HG03342 (cell line): ENCODE data around the gene TNFRSF8.
"Not testable (repeated sequence)": the region's sequence is repeated elsewhere in the genome, so short reads cannot be mapped to it uniquely, and the experiment has no call there.

ENCODE experiments used
- ATAC-seq: cut with Tn5 transposase; IDR thresholded peaks from one replicate; pipeline ENCODE4 v1.9.1; 2021; ENCODE audit warnings: mild to moderate bottlenecking, moderate library complexity; ENCODE audit not compliant: unreplicated experiment

The TNFRSF8 gene

GRCh38 chr1:12038356-12039163, 24.5 kb upstream of the TNFRSF8 start:
- no peak for ATAC-seq

GRCh38 chr1:12039164-12039525, 24.0 kb upstream of the TNFRSF8 start:
- no peak for ATAC-seq

DNA sequence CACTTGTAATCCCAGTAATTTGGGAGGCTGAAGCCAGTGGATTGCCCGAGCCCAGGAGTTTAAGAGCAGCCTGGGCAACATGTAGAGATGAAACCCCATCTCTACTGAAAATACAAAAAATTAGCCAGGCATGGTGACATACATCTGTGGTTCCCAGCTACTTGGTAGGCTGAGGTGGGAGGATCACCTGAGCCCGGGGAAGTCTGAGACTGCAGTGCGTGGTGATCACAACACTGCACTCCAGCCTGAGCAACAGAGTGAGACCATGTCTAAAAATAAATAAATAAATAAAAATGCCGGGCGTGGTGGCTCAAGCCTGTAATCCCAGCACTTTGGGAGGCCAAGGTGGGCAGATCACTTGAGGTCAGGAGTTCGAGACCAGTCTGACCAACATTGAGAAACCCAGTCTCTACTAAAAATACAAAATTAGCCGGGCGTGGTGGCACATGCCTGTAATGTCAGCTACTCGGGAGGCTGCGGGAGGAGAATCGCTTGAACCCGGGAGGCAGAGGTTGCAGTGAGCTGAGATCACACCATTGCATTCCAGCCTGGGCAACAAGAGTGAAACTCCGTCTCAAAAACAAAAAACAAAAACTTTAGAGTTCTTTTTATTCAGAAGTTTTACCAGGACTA, 23.2 kb upstream of the TNFRSF8 start:
- peak; percentile 34 for ATAC-seq

DNA sequence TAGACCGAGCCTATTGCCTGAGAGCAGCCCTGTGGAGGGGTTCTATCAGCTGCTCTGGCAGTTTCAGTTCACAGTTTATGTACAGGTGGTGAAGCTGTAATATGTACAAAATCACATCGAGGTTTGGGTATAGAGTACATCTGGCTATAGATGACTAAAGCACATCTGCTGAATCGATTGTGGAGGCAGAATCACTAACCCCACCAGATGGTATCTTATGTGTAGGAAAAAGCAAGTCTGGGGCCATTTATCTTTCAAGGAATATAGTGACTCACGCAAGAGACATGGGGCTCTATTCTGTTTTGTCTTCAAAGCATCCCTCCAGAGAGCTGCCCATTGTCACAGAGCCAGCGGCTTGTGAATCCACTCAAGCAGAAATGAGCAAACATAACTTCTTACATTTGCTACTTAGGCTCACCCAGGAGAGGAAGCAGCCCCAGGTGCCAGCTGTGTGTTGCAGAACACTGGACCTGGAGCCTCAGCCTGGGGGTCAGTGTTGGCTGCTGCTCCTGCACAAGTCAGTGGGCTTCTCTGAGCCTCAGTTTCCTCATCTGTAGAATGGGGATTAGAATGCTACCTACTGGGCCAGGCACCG, 22.5 kb upstream of the TNFRSF8 start:
- ATAC-seq, result peak; percentile 63

GRCh38 chr1:12044187-12044877, 18.8 kb upstream of the TNFRSF8 start:
- not testable (repeated sequence) for ATAC-seq

- no peak for ATAC-seq
Observed at GRCh38 chr1:12046749-12047119, 16.4 kb upstream of the TNFRSF8 start.

DNA sequence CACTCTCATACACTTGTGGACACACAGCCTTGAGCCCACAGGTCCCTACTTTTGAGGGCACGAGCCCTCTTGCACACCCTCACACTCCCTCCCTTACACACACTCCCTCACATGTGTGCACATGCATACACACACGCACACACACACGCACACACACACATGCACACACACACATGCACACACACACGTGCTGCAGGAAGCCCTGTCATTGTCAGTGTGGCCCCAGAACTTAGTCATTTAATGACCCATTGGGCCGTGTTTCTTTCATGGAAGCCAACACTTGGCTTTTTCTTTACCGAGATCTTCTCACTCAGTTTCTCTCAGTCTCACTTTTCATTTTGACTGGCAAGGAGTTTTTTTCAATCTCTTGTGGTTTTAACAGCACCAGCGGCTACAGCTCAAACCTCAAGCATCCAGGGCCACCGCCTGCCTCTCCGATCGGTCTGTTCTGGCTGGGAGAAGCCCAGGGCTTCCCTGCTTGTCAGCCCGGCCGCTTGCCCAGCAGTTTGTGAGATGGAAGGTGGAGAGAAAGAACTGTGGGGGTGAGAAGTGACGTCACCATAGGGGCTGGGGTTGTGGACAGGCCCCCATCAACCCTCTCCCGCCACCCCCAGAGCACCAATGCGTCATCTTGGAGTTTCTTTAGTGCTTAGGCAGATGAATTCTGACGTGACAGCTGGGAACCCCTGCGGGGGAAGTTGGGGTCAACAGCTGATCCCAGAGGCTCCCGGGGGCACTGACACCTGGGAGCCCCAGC, 15.8 kb upstream of the TNFRSF8 start:
- ATAC-seq, result peak; percentile 46

- ATAC-seq, result no peak
Observed at GRCh38 chr1:12048372-12048771, 14.7 kb upstream of the TNFRSF8 start.

- ATAC-seq, result no peak
Observed at GRCh38 chr1:12049616-12050015, 13.5 kb upstream of the TNFRSF8 start.

DNA sequence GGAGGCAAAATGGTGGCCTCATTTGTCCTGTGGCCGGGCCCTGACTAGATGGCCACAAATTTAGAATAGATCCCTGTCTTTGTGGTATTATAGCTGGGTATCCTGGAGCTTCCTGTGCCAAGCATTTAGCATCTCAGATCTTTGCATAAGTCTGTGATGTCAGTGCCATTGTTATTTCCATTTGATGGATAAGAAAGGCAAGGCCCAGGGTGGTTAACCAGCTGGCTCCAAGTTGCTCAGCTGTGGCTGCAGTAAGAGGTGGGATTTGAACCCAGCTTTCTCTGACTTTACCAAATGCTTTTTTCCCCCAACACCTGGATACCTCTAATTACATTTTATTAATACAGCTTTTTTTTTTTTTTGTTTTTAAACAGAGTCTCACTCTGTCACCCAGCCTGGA, 11.7 kb upstream of the TNFRSF8 start:
- ATAC-seq, result no peak

DNA sequence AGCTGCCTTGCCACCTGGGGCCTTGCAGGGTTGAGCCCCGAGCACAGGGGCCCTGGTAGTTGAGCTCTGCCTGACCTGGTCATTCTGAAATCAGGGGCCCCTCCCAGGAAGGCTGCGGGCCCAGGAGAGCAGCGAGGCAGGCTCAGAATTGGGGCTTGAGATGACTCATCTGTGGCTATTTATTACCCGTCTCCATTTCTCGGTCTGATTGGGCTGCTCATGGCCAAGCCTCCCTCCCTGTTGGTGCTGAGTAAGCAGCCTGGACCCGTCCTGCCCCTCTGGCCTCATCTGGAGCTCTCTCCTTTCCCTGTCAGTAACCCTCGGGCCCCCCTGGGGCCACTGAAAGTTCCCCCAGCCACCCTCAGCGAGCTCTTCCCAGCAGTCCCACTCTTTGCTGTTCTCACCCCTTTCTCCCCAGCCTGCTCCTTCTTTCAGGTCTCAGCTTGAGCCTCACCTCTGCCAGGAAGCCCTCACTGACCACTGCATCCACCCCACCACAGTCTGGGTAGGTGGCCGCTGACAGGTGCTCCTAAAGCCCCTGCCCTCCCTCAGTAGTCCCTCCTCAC, 11.0 kb upstream of the TNFRSF8 start:
- peak; percentile 70 for ATAC-seq

DNA sequence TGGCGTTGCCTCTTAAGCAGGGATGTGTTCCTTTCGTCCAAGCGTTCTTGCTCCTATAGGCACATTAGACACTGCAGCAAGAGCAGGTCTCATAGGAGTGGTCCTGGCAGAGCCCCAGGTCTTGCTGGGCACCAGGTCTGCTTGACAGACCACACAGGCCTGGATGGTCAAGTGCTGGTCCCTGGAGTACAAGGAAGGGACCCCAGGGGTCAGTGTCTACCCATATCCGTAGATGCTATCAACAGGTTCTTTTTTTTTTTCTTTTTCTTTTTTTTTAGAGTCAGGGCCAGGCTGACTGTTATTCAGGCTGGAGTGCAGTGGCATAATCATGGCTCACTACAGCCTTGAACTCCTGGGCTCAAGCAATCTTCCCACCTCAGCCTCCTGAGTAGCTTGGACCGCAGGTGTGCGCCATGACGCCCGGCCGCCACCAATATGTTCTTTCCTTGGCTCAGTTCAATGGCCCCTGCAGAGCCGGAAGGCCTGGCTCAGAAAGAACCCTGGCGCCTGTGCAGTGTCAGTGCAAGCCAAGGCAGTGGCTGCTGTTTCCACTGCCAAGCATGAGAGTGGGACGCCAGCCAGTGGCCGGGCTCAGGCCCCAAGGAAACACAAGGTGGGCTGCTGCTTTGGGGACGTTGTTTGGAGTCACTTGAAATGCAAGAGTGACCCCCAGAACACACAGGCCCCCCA, 10.0 kb upstream of the TNFRSF8 start:
- ATAC-seq, result no peak

GRCh38 chr1:12053752-12054548, 9.2 kb upstream of the TNFRSF8 start:
- no peak for ATAC-seq

DNA sequence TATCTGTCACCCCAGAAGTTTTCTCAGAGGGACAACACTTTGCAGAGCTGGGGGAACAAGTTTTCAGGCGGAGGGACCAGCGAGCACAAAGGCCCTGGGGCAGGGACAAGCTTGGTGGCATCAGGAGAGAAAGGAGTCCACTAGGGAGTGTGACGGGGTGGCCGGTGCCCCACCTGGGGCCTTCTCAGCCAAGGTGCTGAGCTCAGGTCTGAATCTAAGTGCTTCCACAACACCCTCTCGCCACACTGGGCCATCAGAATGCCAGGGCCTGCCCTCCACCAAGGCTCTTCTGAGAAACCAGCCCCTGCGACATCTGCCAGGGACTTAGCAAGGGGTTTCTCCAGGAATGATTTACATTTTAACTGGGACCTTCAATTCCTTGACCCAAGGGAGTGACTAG, 7.8 kb upstream of the TNFRSF8 start:
- ATAC-seq, result no peak

DNA sequence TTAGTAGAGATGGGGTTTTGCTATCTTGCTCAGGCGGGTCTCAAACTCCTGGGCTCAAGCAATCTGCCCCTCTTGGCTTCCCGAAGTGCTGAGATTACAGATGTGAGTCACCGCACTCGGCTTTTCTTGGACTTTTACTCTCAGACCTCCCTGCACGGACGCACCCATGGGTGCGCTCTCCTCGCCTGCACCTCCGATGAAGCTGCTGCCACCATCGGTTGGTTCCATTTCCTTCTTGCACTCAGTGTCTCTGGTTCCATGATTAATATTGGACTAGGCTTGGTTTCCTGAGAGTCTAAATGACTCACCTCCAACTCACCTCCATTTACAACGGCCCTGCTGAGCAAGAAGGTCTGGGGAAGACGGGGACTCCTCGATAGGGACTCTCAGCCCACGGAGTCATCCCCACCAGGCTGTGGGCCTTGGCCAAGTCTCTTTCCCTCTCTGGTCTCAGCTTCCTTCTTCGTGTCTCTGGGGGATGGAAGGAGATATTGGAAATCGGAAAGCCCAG, 6.7 kb upstream of the TNFRSF8 start:
- ATAC-seq, result no peak

GRCh38 chr1:12057382-12057781, 5.7 kb upstream of the TNFRSF8 start:
- ATAC-seq, result no peak

DNA sequence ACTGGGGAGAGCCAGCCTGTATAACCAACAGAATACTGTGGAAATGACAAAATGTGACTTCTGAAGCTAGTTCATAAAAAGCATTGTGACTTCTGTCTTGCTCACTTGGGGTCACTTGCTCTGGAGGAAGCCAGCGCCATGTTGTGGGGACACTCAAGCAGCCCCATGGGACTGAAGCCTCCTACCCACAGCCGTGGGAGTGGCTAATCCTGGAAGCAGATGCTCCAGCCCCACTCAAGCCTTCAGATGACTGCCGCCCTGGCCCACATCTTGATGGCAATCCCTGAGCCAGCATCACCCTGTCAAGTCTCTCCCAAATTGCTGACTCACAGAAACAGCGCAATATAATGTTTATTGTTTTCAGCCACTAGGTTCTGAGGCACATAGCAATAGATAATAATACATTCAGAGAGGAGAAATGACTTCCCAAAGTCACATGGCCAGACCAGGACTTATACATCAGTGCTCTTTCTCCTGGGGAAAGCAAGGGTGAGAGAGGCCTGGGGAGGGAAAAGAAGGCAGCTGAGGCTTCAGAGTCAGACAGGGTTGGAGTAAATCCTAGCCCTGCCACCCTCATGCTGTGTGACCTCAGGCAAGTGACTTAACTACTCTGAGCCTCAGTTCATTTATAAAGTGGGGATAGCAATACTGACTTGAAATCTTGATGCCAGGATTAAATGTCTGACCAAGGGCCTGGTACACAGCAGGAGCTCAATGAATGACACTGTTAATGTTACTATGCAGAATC, 5.0 kb upstream of the TNFRSF8 start:
- ATAC-seq, result no peak

DNA sequence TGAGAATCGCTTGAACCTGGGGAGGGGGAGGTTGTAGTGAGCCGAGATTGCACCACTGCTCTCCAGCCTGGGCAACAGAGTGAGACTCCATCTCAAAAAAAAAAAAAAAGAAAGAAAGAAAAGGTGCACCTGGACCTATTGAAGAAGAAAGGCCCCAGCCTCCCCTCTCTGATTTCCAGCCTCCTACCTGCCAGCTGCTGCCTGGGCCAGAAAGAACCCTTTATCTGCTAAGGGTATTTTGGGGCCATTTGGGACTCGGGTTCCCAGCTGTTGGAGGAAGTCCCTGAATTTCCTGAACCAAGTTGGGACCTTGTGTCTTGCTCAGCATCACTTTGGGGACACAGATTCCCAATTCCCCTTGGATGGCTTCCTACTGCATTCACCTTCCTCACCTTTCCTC, 3.9 kb upstream of the TNFRSF8 start:
- no peak for ATAC-seq
